Bone marrow (tissue), 2 donors: ENCODE data around the gene FHL1.
"Not testable (repeated sequence)": the region's sequence is repeated elsewhere in the genome, so short reads cannot be mapped to it uniquely, and the experiment has no call there.

Source experiments
- DNase-seq, 2 donors: peaks; one replicate each; lab custom pipeline; 2025; lab: John Stamatoyannopoulos, UW

Gene FHL1

GRCh38 chrX:136209016-136209738, 61.8 kb downstream of the FHL1 start:
- no peak for DNase-seq

- no peak for DNase-seq
Measured at GRCh38 chrX:136209751-136210150, 62.4 kb downstream of the FHL1 start.

DNA sequence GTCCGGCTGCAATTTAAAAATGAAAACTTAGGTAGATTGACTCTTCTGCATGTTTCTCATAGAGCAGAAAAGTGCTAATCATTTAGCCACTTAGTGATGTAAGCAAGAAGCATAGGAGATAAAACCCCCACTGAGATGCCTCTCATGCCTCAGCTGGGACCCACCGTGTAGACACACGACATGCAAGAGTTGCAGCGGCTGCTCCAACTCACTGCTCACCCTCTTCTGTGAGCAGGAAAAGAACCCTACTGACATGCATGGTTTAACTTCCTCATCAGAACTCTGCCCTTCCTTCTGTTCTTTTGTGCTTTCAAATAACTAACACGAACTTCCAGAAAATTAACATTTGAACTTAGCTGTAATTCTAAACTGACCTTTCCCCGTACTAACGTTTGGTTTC, 62.9 kb downstream of the FHL1 start:
- DNase-seq = peak in 1 of 2 donors; percentile 26

GRCh38 chrX:136210806-136211205, 63.5 kb downstream of the FHL1 start:
- DNase-seq = peak in 1 of 2 donors; percentile 44

DNA sequence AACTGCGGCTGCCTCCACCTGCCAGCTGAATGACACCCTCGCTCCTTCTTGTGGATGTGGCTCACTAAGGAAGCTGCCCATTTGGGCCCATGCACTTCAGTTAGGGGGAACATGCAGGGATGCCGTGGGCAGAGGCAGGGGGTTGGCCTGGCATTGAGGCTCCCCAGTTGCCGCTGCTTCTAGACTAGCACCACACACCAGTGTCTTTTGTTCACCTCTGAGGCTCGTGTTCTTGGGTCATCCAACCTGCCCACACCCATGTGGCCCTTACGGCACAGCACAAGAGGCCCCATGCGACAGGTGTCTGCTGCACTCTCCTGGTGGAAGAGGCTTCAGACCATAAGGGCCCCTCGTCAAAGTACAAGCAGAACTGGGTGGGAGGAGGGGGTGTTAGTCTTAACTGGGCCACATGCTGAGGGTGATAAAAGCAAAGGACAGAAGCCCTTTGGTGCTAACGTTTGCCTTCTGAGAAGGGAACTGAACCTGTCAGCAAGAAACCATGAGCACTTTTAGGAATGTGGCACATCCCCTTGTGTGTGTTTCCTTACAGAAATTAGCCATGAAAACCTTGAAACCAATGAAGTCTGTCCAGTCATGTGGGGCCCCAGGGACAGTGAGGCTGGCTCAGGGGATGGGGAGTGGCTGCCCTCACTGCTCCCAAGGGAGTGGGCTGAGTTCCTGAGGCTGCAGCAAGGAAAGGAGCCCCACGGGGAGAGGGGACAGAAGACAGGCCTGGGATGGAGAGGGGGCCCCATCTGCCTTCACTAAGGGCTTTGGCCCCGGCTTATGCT, 64.6 kb downstream of the FHL1 start:
- no peak for DNase-seq

DNA sequence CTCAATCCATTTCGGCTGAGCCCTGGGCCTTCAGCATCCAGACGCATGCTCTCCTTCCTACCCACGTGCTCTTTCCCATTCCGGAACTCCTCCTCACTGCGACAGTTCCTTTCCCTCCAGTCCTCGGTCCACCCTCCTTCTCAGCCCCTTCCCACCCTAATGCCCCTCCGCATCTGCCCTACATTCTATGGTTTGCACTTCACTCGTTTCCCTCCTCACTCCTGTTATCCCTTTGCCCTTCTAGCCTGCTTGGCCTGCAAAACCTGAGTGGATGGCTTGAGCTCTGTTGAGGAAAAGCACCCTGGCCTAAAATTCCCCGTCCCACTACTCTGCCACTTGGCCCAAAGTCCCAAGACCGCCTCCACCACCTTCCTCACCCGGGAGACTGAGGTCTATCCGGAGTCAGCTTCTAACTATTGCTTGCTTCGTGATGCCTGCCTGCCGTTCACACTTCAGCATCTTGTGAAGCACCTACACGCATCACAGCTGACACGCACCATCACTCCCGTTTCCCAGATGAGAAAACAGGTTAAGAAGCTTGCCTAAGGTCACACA, 65.3 kb downstream of the FHL1 start:
- no peak for DNase-seq

GRCh38 chrX:136214551-136214950, 67.2 kb downstream of the FHL1 start:
- no peak for DNase-seq

DNA sequence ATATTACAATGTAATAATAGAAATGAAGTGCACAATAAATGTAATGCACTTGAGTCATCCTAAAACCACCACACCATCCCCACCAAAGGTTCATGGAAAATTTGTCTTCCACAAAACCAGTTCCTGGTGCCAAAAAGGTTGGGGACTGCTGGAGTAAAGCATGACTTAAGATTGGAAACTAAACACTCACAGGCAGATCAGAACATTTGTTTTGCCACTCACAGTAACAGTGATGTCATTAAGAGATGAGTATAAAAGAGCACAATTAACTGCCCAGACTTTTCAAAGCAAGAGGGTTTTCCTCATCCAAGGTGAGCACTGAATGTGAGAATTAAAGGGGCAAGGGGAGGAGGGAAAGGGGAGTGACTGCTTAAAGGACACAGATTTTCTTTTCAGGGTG, 68.2 kb downstream of the FHL1 start:
- no peak for DNase-seq

- DNase-seq = no peak
Measured at GRCh38 chrX:136219893-136220292, 72.6 kb downstream of the FHL1 start.

GRCh38 chrX:136220540-136220939, 73.2 kb downstream of the FHL1 start:
- DNase-seq = no peak

DNA sequence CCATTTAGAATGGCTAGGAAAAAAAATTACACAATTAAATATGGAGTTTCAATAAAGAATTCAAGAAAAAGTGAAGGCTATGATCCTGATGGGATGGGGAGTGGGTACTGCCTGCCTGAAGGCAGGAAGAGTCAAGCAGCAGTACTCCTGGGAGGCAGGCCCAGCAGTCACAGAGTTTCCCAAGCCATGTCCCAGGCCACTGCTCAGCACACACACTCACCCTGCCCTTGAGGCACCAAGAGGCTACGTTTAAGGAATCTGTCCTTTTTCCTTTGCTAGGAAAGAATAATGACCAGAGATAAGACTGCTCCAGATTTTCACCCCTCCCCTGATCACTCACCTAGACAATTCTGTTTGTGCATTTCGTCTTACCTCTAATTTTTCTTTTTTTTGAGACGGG, 73.6 kb downstream of the FHL1 start:
- no peak for DNase-seq

GRCh38 chrX:136221851-136222513, 74.6 kb downstream of the FHL1 start:
- DNase-seq = no peak

- no peak for DNase-seq
Measured at GRCh38 chrX:136227074-136227473, 79.7 kb downstream of the FHL1 start.

GRCh38 chrX:136227948-136228838, 80.9 kb downstream of the FHL1 start:
- DNase-seq = peak in 1 of 2 donors; percentile 32

GRCh38 chrX:136228839-136229207, 81.5 kb downstream of the FHL1 start:
- DNase-seq = no peak

- DNase-seq = no peak
Measured at GRCh38 chrX:136237074-136237473, 89.7 kb downstream of the FHL1 start.

- not testable (repeated sequence) for DNase-seq
Measured at GRCh38 chrX:136237849-136238248, 90.5 kb downstream of the FHL1 start.

- DNase-seq = no peak
Measured at GRCh38 chrX:136246201-136246600, 98.9 kb downstream of the FHL1 start.

DNA sequence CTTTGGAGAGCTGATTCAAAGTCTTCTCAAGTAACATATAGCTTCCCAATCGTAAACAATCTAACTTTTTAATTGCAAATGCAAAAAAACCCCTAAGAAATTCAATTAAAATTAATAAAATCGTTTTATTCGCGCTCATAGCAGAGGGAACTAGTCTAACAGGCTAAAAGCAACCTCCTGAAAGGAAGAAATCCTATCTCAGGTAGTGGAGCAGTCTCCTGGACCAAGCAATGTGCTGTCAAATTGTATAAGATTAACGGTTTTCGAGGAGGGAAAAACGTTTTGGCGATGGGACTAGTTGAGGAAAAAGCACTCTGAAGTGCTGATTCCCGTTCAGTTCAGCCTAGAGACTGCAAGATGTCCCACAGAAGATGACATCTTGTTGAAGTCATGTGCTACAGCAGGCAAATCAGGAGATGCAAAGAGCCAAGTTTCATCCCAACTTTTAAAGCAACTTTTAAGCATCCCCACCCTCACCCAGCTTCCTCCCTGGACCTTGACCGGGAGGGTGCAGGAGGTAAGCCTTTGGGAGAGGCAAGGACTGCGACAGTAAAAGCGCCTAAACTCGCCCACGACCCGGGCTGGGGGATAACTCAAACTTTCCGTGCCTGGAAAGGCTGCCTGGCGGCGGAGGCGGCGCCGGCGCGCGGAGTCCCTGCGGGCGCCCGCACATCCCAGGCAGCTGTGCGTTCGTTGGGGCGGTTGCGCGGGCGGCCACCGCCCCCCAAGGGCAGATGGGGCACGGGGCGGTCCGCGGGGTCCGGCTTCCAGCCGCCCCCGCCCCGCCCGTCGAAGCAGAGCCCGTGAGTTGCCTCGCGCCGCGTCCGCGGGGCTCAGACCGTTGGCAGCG, 103.1 kb downstream of the FHL1 start:
- DNase-seq = peak in 1 of 2 donors; percentile 2
